HUES64 (cell line): ENCODE measurements around the gene COQ10B.

ENCODE experiments used
- H3K27ac ChIP-seq: 2 replicates; pipeline ENCODE4 v1.7.0; 2013; ENCODE audit warnings: low read depth, low read length, inconsistent platforms
- H3K27me3 ChIP-seq: 2 replicates; pipeline ENCODE4 v1.6.1; 2013; ENCODE audit warnings: mild to moderate bottlenecking, low read length; ENCODE audit not compliant: insufficient read depth
- H3K36me3 ChIP-seq: 2 replicates; pipeline ENCODE4 v1.6.1; 2013; ENCODE audit warnings: mild to moderate bottlenecking, low read length; ENCODE audit not compliant: insufficient read depth
- H3K4me1 ChIP-seq: 2 replicates; pipeline ENCODE4 v1.6.1; 2013; ENCODE audit warnings: mild to moderate bottlenecking, low read length, moderate library complexity; ENCODE audit not compliant: insufficient read depth
- H3K4me3 ChIP-seq: 2 replicates; pipeline ENCODE4 v1.5.1; 2013; ENCODE audit warnings: mild to moderate bottlenecking, low read length, moderate library complexity
- H3K9ac ChIP-seq: 2 replicates; pipeline ENCODE4 v1.6.1; 2013; ENCODE audit warnings: mild to moderate bottlenecking, low read depth, low read length
- H3K9me3 ChIP-seq: 2 replicates; pipeline ENCODE4 v1.6.1; 2013; ENCODE audit warnings: low read depth, low read length; ENCODE audit not compliant: insufficient read depth
- WGBS: fragments of 150-250, 120-280 bp; methylation state at CpG from one replicate; pipeline ENCODE4 v1.1.7; 2013; ENCODE audit warnings: missing lambda C conversion rate; 5-methylcytosine and 5-hydroxymethylcytosine counted together

The COQ10B gene

DNA sequence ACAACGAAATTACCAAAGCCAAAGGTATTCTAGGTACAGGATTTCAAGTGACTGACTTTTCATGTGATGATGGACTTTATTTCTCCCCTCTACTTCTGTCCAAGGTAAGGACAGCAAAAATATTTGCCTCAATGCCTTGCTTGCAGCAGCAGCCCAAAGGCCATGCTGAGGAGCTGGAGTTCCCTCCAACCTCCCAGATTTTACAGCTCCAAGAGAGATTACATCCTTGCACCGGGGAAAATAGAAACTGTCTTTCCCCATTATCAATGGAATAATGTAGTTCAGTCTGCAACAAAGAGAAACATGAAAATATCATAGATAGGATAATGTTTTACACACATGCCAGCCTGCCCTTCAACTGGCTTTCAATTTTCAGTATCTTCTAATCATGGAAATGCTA lies 32.8 kb downstream of the COQ10B start:
- Histone ChIP-seq H3K36me3 (peaks cover 61% of the 10 kb centered on the region), H3K9me3 (peaks cover 12% of the 10 kb centered on the region; the same call in 1 of the 2 replicates), H3K9ac (no peak overlapping the region), H3K4me1 (no peaks in the 10 kb centered on the region), H3K27me3 (no peaks in the 10 kb centered on the region), H3K4me3 (no peak overlapping the region), H3K27ac (no peak overlapping the region)
- 100% methylated on average over 1 of the region's 2 CpGs for WGBS

- WGBS, result 99% methylated on average over 4 of the region's 4 CpGs
- H3K27ac ChIP-seq, result no peak overlapping the region
Observed at GRCh38 chr2:197487385-197487784, 34.0 kb downstream of the COQ10B start.

DNA sequence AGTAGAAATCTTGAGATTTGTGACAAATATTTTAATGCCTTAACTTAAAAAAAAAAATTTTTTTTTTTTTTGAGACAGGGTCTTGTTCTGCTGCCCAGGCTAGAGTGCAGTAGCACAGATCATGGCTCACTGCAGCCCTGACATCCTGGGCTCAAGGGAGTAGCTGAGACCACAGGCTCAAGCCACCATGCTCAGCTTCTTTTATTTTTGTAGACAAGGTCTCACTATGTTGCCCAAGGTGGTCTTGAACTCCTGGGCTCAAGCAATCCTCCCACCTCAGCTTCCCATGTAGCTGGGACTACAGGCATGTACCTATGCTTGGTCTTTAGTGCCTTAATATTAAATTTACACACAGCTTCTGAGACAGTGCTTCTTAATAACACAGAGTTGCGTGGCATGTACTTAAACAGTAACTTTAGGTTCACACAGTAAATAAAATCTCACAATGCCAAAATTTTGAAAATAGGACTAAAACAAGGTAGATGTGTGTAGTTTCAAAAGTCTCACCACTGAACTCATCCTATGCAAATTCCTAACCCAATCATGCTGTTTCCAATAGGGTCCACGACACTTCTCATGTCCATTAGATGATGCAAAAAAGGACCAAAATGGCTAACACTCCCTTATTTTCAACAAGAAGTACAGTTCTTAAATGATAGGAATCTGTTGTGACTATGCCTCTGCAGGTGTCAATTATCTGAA lies 42.2 kb downstream of the COQ10B start:
- H3K27me3 ChIP-seq, result no peaks in the 10 kb centered on the region
- peak overlapping the region; percentile 76; the same call in 1 of the 2 replicates for H3K4me3 ChIP-seq
- H3K9ac ChIP-seq, result no peak overlapping the region; the same call in 1 of the 2 replicates
- peaks cover 22% of the 10 kb centered on the region for H3K4me1 ChIP-seq
- H3K27ac ChIP-seq, result no peak overlapping the region
- WGBS, result 100% methylated on average over 2 of the region's 2 CpGs
- H3K9me3 ChIP-seq, result no peaks in the 10 kb centered on the region
- peaks cover 81% of the 10 kb centered on the region for H3K36me3 ChIP-seq

More at GRCh38 chr2:197487385-197487784, 34.0 kb downstream of the COQ10B start:
- Histone ChIP-seq H3K4me1 (no peaks in the 10 kb centered on the region), H3K9me3 (peaks cover 12% of the 10 kb centered on the region; the same call in 1 of the 2 replicates), H3K27me3 (no peaks in the 10 kb centered on the region), H3K36me3 (peaks cover 73% of the 10 kb centered on the region), H3K9ac (no peak overlapping the region), H3K4me3 (no peak overlapping the region)

GRCh38 chr2:197496695-197497094 lies 43.3 kb downstream of the COQ10B start:
- H3K27ac ChIP-seq, result no peak overlapping the region
- H3K4me1 ChIP-seq, result peaks cover 23% of the 10 kb centered on the region
- peak overlapping the region; percentile 76 for H3K4me3 ChIP-seq
- H3K9me3 ChIP-seq, result no peaks in the 10 kb centered on the region
- peaks cover 72% of the 10 kb centered on the region for H3K36me3 ChIP-seq
- no peaks in the 10 kb centered on the region for H3K27me3 ChIP-seq
- H3K9ac ChIP-seq, result peak overlapping the region; percentile 96

- H3K27me3 ChIP-seq, result no peaks in the 10 kb centered on the region
- H3K36me3 ChIP-seq, result peaks cover 72% of the 10 kb centered on the region
- 72% methylated on average over 2 of the region's 2 CpGs for WGBS
- H3K4me1 ChIP-seq, result peaks cover 27% of the 10 kb centered on the region
- no peaks in the 10 kb centered on the region for H3K9me3 ChIP-seq
- H3K4me3 ChIP-seq, result peak overlapping the region; percentile 76
- H3K27ac ChIP-seq, result no peak overlapping the region
- H3K9ac ChIP-seq, result peak overlapping the region; percentile 96; the same call in 1 of the 2 replicates
Observed at GRCh38 chr2:197497326-197497725, 44.0 kb downstream of the COQ10B start.

DNA sequence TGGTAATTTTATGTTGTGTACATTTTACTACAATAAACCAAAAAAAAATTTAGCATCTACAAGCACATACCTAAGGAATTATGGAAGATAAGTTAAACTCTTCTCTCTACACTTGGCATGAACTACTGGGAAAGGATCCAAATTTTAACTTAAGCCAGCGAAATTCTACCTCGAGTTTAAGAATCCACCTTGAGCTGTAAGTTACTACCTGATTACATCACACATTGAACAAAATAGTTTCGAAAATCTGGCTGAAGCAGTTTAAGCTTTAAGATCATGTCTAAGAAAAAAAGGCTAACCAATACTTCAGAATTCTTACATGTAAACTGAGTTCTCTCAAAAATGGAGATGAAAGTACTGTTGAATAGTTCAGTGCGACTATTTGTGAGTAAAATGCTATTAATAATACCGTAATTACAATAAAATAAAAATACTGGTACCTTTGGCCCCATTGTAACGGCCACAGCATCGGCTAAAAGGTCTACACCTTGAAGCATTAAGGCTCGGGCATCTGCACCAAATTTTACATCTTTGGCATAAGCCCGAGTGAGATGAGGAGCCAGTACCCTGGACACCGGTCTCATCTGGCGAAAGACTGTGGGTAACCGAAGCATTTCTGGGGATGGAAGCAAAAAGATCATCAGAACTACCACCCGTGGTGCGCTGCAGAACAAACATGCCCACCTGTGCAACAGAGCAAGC lies 45.0 kb downstream of the COQ10B start:
- peaks cover 31% of the 10 kb centered on the region for H3K4me1 ChIP-seq
- no peak overlapping the region for H3K27ac ChIP-seq
- no peaks in the 10 kb centered on the region for H3K9me3 ChIP-seq
- H3K27me3 ChIP-seq, result no peaks in the 10 kb centered on the region
- H3K9ac ChIP-seq, result peak overlapping the region; percentile 96
- H3K36me3 ChIP-seq, result peaks cover 72% of the 10 kb centered on the region
- peak overlapping the region; percentile 76 for H3K4me3 ChIP-seq
- 7% methylated on average over 12 of the region's 14 CpGs for WGBS

DNA sequence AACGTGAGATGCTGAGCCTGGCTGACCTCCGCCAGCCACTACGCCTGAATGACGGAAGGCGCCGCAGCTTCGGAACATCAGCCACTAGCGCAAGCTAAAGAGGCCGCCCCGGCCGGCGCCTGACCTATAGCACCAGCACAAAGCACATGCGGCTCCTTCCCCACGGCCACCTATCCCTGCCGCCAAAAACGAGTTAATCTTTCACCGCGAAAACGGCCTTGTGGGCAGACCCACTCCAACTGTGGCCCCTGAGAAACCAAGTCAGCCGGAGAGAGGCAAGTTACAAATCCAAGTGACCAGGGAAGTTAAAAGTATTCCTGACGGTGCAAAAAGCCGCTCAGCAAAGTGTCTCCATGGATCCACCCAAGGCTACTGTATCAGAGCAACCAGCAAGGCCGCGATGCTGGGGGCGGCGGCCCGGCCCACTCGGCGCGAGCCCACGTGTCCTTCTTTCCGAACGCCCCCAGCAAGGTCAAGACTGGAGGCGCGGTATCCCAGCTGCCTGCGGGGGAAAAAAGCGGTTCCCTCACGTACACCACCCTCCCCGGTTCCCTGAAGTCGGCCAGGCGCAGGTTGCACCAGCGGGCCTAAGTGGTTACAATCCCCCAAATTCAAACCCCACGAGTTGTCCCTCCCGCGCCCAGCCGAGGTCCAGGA lies 45.7 kb downstream of the COQ10B start:
- Histone ChIP-seq H3K27me3 (no peaks in the 10 kb centered on the region), H3K4me1 (peaks cover 31% of the 10 kb centered on the region), H3K27ac (peak overlapping the region; percentile 92), H3K4me3 (peak overlapping the region; percentile 76), H3K9ac (peak overlapping the region; percentile 96), H3K9me3 (no peaks in the 10 kb centered on the region), H3K36me3 (peaks cover 72% of the 10 kb centered on the region)
- under 1% methylated on average over 46 of the region's 46 CpGs for WGBS

GRCh38 chr2:197499594-197500502 lies 46.5 kb downstream of the COQ10B start, which contains the start of the genes HSPD1 and HSPE1:
HSPD1 (minus strand) TSS chr2:197499840; CDS start chr2:197498848, 992 bp downstream.
HSPE1 (plus strand) TSS chr2:197500379; CDS start chr2:197500437, 58 bp downstream.
- Histone ChIP-seq H3K36me3 (peaks cover 72% of the 10 kb centered on the region), H3K4me1 (peaks cover 31% of the 10 kb centered on the region), H3K27me3 (no peaks in the 10 kb centered on the region), H3K4me3 (peak within 1 kb of the TSS; percentile 76), H3K9ac (peak within 1 kb of the TSS; percentile 96), H3K9me3 (no peaks in the 10 kb centered on the region), H3K27ac (peak within 1 kb of the TSS; percentile 92)
- WGBS, result under 1% methylated on average over 104 of the region's 104 CpGs

DNA sequence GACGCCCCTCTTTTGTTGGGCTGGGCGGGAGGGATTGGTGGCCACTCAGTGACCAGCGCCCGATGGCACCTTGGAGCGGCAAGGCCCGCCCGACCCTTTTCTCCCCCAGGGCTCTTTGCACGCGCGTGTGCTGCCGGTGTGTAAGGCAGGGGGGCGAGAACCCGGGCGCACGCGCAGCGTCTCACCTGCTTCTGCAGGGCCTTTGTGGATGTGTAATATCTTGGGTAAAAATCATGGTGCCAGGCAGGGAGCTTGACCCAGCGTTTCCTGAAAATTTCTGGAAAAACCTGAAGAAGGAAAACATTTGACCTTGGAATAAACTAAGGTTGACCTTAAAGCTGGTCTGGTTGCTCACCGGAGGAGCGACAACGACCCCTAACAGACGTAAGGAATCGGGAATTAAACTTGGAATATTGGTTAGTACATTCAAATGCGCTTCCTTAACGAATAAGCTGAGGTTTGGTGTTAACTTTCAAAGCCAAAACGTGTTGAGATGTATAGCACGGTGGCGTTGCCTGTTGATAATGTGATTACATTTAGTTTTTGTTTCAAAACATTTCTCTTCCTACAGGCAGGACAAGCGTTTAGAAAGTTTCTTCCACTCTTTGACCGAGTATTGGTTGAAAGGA lies 47.3 kb downstream of the COQ10B start:
- Histone ChIP-seq H3K4me3 (peak overlapping the region; percentile 76), H3K9me3 (no peaks in the 10 kb centered on the region), H3K36me3 (peaks cover 66% of the 10 kb centered on the region), H3K9ac (peak overlapping the region; percentile 96), H3K4me1 (peaks cover 31% of the 10 kb centered on the region), H3K27me3 (no peaks in the 10 kb centered on the region), H3K27ac (peak overlapping the region; percentile 92)
- WGBS, result under 1% methylated on average over 30 of the region's 30 CpGs

- 83% methylated on average over 4 of the region's 4 CpGs for WGBS
- 0 out of 2 replicates have a peak, but pooled peaks cover 20% of the 10 kb centered on the region for H3K4me1 ChIP-seq
- peak overlapping the region; percentile 76 for H3K4me3 ChIP-seq
- no peaks in the 10 kb centered on the region for H3K9me3 ChIP-seq
- peaks cover 55% of the 10 kb centered on the region for H3K36me3 ChIP-seq
- H3K27me3 ChIP-seq, result no peaks in the 10 kb centered on the region
- H3K27ac ChIP-seq, result no peak overlapping the region
- peak overlapping the region; percentile 19; the same call in 1 of the 2 replicates for H3K9ac ChIP-seq
Observed at GRCh38 chr2:197502201-197502600, 48.8 kb downstream of the COQ10B start.
